HUDEP-2 (cell line): ENCODE measurements around the gene DDX17.

ENCODE experiments used
- DNase-seq, 76 experiments: peaks; one replicate each; lab custom pipeline; 2025; ENCODE audit not compliant: unreplicated experiment in 76 of 76; lab: John Stamatoyannopoulos, UW

DDX17 gene

DNA sequence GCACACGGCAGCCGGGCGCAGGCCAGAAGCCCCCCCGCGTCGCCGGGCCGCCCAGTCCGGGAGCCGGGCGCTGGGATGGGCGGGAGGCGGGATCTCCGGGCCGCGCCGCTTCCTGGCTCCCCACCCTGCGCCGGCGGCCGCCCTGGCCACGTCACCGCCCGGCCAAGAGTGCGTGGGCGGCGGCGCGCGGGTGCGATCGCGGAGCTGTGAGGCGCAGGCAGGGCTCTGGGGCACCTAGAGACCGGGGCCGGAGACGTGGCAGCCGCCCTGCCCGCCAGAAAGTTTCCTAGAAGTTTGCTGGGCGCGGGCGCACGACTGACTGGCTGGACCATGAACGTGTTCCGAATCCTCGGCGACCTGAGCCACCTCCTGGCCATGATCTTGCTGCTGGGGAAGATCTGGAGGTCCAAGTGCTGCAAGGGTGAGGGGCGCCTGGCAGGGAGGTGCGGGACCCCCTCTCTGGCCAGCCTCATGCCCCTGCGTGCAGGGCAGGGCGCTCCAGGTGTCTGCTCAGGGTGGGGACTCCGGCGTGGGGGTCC is 38.1 kb downstream of the DDX17 start, which contains the start of gene KDELR3:
KDELR3 (plus strand) TSS at position 193 of the 539 bp plus-strand sequence; CDS start at position 331, 138 bp downstream.
- peak in 61 of 76 experiments; percentile 3 to 77 (median 52) for DNase-seq

DNA sequence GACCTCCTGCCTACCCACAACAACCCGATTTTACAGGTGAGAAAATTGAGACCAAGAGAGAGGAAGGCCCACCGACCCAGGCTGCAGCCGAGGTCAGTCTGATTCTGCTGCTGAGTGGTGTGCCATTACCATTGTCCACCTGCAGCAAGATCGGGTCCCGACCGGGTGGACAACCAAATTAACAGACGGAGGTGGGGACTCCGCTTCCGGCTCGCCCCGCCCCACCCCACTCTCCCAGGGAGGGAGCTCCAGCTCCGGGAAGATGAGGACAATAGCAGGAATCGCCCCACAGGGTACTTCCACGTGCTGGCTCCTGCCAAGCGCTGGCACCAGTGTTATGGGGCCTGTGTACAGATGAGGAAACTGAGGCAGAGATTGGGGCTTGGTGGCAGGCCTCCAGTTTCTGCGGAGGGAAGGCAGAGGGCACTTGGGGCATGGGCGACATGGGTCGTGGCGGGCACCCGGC is 38.6 kb downstream of the DDX17 start:
- DNase-seq: no peak

DNA sequence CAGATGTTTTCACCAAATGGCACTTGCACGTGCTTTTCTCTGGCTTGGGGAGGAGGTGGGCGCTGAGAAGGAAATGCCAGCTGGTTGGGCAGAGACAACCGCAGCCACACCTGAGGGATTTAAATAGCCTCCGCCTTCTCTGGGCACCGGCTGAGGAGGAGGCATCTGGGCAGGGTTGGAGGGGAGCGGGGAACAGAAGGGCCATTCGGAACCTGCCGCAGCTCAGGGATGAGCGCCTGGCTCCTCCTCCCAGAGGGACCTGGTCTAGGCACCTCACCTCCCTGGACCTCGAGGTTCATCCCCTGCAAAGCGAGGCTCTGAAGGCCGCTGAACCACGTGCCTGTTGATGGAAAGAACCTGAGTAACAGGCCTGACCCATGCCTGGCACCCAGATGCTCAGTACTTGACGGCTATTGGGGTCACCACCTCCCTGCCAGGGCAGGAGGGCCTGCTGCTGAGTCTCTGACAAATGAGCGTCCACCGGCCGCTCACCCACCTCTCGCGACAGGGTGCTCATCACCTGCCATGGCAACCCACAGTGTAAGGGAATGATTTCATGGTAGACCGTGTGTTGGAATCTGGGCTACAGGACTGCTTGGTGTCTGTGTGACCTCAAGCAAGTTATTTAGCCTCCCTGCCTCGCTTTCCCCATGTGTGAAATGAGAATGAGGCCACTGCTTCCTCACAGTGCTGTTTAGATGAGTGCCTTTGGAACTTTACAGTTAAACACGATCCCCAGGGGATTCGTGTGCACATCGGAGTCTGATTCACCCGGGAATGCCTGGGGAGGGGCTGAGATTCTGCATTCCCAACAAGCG is 40.2 kb downstream of the DDX17 start:
- DNase-seq: no peak

DNA sequence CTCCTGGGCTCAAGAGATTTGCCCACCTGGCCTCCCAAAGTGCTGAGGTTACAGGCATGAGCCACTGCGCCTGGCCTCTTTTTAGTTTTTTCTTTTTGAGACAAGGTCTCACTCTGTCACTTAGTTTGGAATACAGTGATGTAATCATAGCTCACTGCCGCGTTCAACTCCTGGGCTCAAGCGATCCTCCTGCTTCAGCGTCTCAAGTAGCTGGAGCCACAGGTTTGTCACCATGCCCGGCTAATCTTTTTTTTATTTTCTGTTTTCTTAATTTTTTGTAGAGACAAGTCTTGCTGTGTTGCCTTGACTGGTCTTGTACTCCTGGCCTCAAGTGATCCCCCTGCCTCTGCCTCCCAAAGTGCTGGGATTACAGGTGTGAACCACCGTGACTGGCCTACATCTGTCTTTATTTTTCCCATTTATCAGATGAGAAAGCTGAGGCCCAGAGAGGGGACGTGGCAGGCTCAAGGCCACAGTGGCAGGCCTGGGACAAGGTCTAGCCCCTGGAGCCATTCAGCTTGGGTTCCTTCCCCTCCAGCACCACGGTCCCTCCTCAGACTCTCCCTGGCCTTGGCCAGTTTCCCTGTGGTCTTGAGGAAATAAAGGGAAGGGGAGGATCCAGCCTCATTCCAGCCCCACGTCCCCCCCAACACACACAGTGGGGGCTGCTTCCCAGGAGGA is 41.0 kb downstream of the DDX17 start:
- DNase-seq: no peak

DNA sequence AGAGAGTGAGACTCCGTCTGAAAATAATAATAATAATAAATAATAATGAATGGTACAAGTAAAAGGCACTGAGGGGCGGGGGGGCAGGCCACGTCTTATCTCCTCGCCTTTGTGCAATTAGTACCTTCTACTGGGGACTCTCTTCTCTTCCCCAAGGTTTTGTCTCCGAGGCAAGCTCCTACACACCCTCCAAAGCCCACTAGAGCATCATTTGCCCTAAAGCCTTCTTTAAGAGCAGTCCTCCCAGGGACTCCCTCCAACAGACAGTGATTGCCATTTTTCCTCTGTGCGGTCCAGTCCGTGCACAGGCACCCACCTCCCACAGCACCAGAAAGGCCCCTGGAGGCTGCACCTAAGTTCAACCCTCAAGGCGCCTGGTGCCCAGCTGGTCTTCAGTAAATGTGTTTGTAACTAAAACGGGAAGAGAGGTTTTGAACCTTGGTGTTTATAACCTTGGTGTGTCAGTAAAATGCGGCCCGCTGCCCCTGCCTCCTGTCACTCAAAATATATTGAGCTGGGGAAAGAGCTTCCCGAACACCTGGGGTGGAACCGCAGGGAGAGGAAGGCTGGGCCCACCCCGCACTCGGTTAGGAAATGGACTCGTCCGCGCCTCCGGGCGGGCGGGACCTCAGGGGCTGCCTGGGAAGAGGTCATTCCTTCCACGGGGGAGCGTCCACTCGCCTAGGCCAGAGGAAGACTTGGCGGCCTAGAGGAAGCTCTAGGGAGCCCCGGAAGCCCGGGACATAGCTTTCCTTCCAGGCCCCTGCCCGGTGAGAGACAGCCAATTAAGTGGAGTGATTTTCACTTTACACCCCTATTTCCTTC is 42.9 kb downstream of the DDX17 start:
- DNase-seq: no peak

DNA sequence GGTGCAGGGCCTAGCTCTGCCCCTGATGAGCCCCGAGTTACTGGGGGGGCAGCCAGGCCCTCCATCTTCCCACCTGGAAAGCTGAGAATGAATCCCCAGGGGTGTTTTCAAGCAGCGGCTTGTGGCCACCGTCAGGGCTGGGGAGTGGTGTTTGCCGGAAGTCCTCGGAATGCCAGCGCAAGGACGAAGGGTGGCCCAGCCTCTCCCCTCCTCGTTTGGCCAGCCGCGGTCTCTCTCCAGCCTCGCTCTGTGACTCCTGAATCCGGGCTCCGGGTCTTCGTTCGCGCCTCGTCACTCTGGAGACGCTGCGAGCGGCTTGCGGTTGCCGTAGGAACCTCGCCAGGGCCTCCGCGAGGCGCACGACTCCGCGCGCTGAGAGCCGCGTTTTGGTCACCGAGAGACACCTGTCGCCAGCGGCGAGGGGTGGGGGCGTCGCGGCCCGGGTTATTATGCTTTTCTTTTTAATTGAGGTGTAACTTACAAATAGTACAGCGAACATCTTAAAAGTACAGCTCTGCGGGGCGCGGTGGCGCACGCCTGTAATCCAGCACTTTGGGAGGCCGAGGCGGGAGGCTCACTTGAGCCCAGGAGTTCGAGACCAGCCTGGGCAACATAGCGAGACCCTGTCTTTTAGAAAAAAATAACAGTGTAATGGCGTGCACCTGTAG is 44.6 kb downstream of the DDX17 start:
- DNase-seq: peak in 44 of 76 experiments; percentile 6 to 65 (median 33)

DNA sequence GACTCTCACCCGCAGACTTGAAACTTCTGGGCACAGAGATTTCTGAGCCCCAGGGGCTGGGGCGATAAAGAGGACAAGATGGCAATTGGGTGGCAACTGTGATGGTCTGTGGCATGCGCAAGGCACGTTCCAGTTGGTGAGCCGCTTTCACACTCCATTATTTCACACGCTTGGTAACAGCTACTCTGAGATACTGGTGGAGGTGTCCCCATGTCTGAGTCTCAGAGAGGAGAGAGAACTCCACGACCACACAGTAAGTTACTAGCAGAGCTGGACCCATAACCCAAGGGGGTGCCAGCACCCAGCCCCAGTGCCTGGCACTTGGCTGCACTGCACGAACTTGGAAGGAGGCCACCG is 45.1 kb downstream of the DDX17 start:
- DNase-seq: no peak

DNA sequence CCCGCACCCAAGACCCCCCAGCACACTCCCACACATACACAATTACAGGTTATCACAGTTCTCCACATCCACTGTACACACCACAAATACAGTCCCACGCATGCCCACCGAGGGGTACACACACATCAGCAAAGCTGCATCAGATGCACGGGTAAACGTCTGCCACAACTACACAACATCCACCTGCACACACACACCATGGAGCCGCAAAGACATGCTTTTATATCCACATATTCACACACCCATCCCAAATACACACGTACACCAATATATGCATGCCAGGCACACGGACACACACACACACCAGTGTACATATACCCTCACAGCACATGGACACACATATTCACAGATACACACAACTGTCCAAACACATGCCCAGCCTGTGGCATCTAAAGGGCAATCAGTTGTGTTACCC is 45.7 kb downstream of the DDX17 start:
- DNase-seq: no peak

DNA sequence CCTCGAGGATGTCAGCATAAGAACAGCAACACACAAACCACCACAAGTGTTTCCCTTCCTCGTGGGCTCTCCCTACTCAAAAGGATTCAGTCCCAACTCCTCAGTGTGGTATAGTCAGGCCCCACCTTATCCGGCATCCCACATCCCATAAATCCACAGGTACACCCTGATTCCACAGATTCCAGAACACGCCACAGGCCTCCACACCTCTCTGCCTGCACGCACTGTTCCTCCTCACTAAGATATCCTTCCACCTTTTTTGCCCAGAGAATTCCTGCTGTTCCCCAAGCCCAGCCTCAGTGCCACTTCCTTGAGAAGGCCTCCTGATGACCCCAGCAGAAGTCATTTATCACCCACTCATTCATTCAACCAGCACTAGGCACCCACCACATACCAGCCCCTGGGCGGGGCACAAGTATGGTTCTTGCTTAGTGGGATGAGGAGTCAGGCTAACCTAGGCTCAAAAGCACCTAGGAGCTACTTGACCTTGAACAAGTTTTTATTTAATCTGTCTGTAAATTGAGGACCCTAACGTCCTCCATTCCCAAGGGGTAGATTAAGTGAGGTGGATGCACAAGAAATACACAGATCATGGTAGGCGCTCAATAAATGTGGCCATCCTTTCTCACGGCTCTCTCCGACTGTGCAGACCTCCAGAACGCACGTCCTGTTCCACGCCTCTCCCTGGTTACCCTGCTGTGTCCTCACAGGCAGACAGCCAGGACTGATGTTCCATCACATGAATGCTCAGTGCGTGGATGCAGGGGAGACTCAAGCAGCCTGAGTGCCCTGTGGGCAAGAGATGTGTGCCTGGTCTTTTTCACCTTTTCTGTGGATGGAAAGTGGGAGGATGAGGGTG is 49.0 kb downstream of the DDX17 start:
- no peak for DNase-seq

DNA sequence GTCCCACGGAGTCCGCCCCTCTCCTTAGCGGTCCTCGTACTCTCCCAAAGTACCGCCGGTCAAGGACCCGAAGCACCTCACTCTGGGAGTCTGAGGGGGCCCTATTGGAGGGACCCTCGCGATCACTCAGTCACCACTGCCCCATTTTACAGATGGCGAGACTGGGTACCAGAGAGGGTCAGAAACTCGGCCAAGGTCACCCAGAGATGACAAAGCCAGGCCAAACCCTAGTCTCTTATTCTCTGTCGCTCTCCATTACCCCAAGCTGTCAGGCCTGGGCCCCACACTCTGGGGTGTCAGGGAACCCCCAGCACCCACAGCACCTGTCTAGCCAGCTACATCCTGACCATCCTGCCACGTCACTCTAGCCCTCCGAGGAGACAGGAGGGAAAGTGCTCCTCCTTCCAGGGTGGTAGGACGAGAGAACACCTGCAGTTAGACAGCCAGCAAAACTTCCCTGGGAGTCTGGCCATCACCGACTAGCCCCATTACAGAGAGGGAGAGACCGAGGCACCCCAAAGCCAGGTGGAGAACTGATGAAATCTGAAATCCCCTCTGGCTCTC is 49.8 kb downstream of the DDX17 start:
- DNase-seq: no peak

DNA sequence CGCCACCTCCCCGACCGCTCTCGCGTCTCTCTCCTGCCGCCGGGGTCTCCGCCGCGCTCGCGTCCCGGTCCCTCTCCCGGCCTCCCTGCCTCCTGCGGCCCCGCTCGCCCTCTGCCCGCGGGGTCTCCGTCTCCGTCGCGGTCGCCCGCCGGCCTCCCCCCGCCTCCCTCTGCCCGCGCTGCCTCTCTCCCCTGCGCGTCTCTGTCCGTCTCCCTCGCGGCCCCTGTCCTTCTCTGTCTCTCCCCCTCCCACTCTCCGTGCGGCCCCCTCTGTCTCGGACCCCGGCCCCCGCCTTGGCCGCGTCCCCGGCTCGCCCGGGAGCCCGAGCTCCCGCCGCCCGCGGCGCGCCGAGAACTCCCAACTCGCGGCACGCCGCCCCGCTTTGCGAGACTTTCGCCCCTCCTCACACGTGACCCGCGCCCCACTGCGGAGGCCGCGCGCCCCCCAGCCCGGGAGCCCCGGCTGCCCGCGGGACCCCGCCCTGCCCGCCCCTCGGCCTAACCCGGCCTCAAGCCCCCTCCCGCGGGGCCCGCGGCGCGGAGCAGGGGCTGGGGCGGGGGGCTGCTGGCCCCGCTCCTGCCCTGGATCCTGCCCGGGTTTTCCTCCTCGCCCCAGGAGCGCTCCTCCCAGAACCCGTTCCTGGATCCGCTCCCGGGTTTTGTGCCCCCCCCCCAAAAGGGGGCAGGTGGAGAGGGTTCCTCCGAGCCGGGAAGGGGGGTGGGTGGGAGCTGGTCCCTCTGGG is 50.4 kb downstream of the DDX17 start:
- DNase-seq: no peak

DNA sequence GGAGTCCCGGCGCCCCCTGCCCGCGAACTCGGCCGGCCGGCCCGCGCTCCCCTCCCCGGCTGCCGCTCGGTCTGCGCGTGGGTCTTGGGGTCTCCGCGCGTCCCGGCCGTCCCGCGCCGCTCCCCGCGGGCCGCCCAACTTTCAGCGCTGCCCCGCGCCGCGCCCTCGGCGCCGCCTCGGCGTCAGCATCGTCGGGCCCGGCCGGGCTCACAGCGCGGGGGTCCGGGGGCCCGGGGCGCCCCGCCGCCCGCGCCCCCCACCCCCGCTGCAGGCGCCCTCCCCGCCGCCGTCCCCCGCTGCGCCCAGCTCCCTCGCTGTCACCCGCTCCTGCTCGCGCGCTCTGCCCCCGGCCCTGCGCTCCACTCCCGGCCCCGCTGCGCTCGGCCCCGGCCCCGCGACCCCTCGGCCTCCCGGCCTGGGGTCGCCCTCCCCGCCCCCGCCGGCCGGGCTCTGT is 51.0 kb downstream of the DDX17 start, which contains the start of gene KCNJ4:
KCNJ4 (minus strand) TSS at position 124 of the 454 bp plus-strand sequence. CDS start 27,067 bp downstream, outside the sequence.
- DNase-seq: no peak

DNA sequence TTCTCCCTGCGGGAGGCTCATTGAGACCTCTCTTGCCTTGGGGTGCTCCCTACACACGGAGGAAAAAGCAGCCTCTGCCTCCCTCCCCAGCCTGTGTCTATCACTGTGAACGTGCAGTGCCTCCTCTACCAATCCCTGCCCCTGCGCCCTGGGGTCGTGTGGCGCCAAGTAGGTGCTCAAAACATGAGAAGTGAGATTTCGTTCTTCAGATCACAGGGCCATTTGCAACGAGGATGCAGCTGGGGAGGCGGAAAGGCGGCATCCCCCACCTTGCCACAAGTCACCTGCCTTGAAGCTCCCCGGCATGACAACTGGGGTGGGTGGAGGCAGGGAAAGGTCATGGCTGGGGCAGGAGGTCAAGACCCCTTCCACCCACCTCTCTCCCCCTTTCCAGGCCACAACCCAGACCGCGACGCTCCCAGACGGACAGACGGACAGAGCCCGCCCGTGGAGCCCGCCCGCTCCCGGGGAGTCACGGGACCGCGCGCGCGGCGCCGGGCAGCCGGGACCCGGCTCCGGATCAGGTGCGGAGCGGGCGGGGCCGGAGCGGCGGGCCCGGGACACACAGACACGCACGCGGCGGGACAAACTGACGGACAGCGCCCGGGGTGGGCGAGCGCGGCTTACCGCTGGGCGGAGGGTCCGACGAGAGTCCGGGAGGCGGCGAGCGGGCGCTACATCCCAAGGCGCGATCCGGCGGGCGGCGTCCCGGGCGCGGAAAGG is 51.6 kb downstream of the DDX17 start:
- no peak for DNase-seq

DNA sequence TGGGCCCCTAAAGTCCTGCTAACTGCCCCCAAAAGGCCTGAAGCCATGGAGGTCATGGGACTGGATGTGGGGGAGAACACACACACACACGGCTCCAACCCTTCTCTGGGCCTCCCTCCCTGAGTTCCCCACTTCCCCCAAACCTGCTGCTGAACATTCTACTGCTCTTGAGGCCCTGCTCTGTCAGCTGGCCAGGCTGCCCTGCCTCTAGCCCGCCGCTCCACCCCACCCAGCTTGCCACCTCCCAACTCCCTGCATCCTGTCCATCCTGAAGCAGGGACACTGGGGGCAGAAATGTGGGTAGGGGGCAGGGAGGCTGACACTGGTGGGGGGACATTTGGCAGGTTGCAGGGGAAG is 52.1 kb downstream of the DDX17 start:
- DNase-seq: no peak

DNA sequence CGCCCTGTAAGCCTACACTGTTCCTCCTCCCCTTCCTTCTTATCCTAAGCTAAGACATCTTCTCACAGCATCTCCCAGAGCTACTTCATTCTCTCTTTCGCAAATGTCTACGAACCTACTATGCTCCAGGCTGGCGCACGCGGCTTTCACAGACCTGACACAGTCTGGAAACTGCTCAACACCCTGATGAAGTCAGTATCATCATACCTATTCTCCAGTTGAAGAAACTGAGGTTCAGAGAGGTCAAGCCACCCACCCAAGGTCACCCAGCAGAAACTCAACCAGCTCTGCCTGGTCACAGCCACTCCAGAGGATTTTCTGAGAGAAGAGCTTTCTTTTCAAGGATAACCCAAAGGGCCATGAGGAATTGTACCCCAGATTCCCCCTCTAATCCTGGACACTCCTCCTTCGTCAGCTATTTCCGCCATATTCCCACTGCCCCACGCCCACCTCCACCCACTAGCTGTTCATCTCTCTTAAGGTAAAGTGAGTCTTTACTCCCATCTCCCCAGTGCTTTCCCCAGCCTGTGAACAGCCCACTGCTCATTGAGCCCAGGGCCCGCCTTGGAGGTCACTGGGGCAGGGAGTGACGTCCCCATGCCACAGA is 52.9 kb downstream of the DDX17 start:
- DNase-seq: no peak

DNA sequence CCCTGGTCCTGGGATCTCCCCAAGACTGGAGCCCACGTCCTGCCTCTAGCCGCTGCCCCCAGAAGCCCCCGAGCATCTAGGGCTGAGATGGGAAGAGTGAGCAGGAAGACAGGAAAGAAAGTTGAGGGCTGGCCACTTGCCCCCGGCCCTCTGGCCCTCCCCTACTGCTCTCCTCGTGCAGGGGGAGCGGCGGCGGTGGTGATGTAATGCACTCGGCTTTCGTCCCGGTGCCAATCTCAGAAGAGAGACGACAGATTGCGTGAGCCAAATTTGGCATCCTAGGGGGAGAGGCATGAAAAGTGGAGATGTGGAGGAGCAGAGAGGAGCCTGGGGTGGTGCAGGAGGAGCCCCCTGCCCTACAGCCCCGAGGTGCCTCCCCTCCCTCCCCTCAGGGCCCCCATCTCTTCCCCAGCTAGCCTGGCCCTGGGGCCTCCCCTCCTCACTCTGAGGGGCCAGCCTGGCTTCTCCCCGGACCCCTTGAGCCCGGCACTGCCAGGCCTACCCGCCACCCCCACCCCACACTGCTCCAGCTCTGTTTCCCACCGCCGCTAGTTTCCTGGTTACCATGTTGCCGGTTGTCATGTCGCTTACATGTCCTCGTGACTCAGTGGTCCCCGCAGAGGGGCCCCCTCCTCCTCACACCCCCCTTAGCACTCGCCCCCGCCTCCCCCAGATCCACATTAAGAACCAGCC is 53.6 kb downstream of the DDX17 start:
- no peak for DNase-seq

DNA sequence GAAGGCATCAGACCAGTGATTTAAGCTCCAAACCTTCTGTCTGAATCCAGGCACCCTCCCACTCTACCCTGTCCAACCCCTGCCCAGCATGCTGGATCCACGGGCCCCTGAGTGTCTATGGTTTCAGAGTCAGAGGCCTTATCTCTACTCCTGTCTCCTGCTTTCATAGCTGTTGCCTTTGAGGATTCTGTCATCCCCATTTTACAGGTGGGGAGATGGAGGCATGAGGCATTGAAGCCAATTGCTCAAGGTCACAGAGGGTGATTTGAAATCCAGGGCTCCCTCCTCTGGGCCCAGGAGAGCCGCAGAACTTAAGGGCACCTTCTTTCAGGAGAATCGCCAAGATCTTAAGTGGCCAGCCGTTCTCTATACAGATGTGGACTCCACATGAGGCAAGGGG is 54.2 kb downstream of the DDX17 start:
- no peak for DNase-seq
